SJSA1 (cell line): ENCODE measurements around the gene ABCC3. TPM values are rescaled to one million over a fixed set of nuclear protein-coding genes. Genes with fewer than 3 reads are reported as not detected.

Experiments used
- DNase-seq, 2 experiments: peaks; one replicate each; pipeline ENCODE4 v3.0.0-alpha.2; 2015 to 2020; ENCODE audit warnings: low spot score in 2 of 2, low read depth in 1 of 2
- H3K27ac ChIP-seq: fragments of 250-450 bp; sonication (Bioruptor Pico); 2 replicates; pipeline ENCODE4 v1.5.1; 2020; ENCODE audit warnings: mild to moderate bottlenecking, moderate library complexity
- H3K27me3 ChIP-seq: fragments of 250-450 bp; sonication (Bioruptor Pico); replicated peaks from 2 replicates; pipeline ENCODE4 v1.5.1; 2020; ENCODE audit warnings: mild to moderate bottlenecking, moderate library complexity
- H3K36me3 ChIP-seq: fragments of 250-450 bp; sonication (Bioruptor Pico); 2 replicates; pipeline ENCODE4 v1.5.1; 2020; ENCODE audit warnings: mild to moderate bottlenecking
- H3K4me1 ChIP-seq: fragments of 250-450 bp; sonication (Bioruptor Pico); replicated peaks from 2 replicates; pipeline ENCODE4 v1.6.1; 2021; ENCODE audit warnings: mild to moderate bottlenecking
- H3K4me3 ChIP-seq: fragments of 250-450 bp; sonication (Bioruptor Pico); 2 replicates; pipeline ENCODE4 v1.5.1; 2020; ENCODE audit warnings: mild to moderate bottlenecking
- H3K9me3 ChIP-seq: fragments of 250-450 bp; sonication (Bioruptor Pico); replicated peaks from 2 replicates; pipeline ENCODE4 v1.5.1; 2020; ENCODE audit warnings: mild to moderate bottlenecking
- total RNA-seq: library from RNA; depleted of rRNA; stranded (reverse); fragments of >200 nt; shearing (Covaris generic); gene quantifications from 2 replicates; pipeline ENCODE4 v1.2.3, GENCODE V29; 2014

Gene ABCC3
- total RNA-seq, 1 experiment from 2014 or later = 9.6 TPM

GRCh38 chr17:50596191-50597037 is 38.3 kb upstream of the ABCC3 start:
- H3K4me1 ChIP-seq = no peaks in the 10 kb centered on the region
- no peak overlapping the region for H3K27ac ChIP-seq
- no peak overlapping the region for H3K4me3 ChIP-seq
- peaks cover 14% of the 10 kb centered on the region; the same call in 1 of the 2 replicates for H3K27me3 ChIP-seq
- no peaks in the 10 kb centered on the region for H3K9me3 ChIP-seq
- DNase-seq = no peak
- no peaks in the 10 kb centered on the region for H3K36me3 ChIP-seq

- no peak for DNase-seq
- Histone ChIP-seq H3K36me3 (no peaks in the 10 kb centered on the region), H3K9me3 (no peaks in the 10 kb centered on the region), H3K4me1 (no peaks in the 10 kb centered on the region), H3K27me3 (peaks cover 25% of the 10 kb centered on the region), H3K4me3 (no peak overlapping the region), H3K27ac (no peak overlapping the region)
These were observed 36.2 kb upstream of the ABCC3 start for GRCh38 chr17:50598487-50598886.

DNA sequence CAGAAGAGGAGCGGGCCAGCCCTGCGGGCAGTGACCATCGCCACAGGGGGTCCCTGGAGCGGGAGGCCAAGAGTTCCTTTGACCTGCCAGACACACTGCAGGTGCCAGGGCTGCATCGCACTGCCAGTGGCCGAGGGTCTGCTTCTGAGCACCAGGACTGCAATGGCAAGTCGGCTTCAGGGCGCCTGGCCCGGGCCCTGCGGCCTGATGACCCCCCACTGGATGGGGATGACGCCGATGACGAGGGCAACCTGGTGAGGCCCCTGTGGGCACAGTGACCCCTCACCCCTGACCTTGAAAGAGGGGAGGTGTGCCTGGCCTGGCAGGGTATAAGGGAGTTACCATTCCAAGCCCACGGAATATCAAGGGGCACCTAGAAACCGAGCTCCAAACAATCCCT is 35.1 kb upstream of the ABCC3 start:
- H3K27me3 ChIP-seq = peaks cover 25% of the 10 kb centered on the region
- no peaks in the 10 kb centered on the region for H3K9me3 ChIP-seq
- H3K4me3 ChIP-seq = no peak overlapping the region
- DNase-seq = no peak
- H3K36me3 ChIP-seq = no peaks in the 10 kb centered on the region
- no peak overlapping the region for H3K27ac ChIP-seq
- no peaks in the 10 kb centered on the region for H3K4me1 ChIP-seq

- Histone ChIP-seq H3K36me3 (no peaks in the 10 kb centered on the region), H3K27ac (no peak overlapping the region), H3K4me1 (no peaks in the 10 kb centered on the region), H3K4me3 (no peak overlapping the region), H3K9me3 (no peaks in the 10 kb centered on the region), H3K27me3 (peaks cover 33% of the 10 kb centered on the region)
- DNase-seq = no peak
These were observed 32.8 kb upstream of the ABCC3 start for GRCh38 chr17:50601823-50602375.

DNA sequence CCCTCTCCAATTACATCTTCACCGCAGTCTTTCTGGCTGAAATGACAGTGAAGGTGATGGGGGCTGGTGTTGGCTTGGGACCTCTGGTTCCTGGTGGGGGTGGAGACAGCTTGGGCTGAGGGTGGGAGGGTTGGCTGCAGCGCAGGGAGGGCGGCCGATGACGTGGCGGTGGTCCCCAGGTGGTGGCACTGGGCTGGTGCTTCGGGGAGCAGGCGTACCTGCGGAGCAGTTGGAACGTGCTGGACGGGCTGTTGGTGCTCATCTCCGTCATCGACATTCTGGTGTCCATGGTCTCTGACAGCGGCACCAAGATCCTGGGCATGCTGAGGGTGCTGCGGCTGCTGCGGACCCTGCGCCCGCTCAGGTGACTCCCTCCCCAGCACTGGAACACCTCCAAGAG is 31.8 kb upstream of the ABCC3 start:
- Histone ChIP-seq H3K9me3 (no peaks in the 10 kb centered on the region), H3K4me1 (no peaks in the 10 kb centered on the region), H3K27me3 (peaks cover 33% of the 10 kb centered on the region), H3K27ac (no peak overlapping the region), H3K36me3 (no peaks in the 10 kb centered on the region), H3K4me3 (no peak overlapping the region)
- no peak for DNase-seq

DNA sequence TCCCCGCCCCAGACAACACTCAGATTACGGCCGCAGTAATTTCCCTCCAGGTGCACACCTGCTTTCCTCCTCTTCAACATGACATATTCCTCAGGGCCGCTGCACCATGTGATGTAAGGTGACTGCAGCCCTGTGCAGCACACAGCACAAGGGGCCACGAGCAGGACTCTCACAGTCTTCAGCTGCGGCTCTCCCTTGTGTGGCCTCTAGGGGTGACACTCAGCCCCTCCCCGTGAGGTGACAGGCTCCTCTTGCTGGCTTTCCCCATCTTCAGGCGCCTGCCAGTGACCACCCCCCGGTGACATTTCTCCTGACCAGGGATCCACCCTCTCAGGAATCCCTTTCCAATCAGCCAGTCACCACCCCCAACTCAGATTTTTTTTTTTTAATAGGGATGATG is 31.3 kb upstream of the ABCC3 start:
- no peaks in the 10 kb centered on the region for H3K4me1 ChIP-seq

GRCh38 chr17:50604513-50604912 is 30.2 kb upstream of the ABCC3 start:
- H3K27ac ChIP-seq = no peak overlapping the region
- no peak overlapping the region for H3K4me3 ChIP-seq
- H3K9me3 ChIP-seq = no peaks in the 10 kb centered on the region
- peaks cover 37% of the 10 kb centered on the region for H3K27me3 ChIP-seq
- no peaks in the 10 kb centered on the region for H3K4me1 ChIP-seq
- DNase-seq = no peak
- H3K36me3 ChIP-seq = no peaks in the 10 kb centered on the region

More for the DNA sequence above, 31.3 kb upstream of the ABCC3 start:
- H3K27ac ChIP-seq = no peak overlapping the region
- no peak for DNase-seq
- no peaks in the 10 kb centered on the region for H3K9me3 ChIP-seq
- no peaks in the 10 kb centered on the region for H3K36me3 ChIP-seq
- H3K27me3 ChIP-seq = peaks cover 32% of the 10 kb centered on the region
- H3K4me3 ChIP-seq = no peak overlapping the region

DNA sequence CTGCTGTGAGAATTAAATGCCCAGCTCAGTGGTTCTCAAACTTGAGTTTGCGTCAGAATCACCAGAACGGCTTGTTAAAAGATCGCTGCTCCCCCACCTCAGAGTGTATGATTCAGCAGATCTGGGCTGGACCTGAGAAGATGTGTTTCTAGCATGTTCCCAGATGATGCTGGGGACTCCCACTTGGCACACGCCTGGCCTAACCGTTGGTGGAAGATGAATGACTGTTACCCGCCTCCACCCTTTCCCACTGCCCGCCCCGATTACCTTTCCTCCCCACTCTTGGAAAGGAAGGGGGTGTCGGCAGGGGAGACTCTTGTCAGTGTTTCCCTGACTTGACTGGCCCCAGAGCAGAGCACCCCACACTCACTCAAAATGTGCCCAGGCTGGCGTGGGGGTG is 29.3 kb upstream of the ABCC3 start:
- no peak for DNase-seq
- H3K36me3 ChIP-seq = no peaks in the 10 kb centered on the region
- H3K27ac ChIP-seq = no peak overlapping the region
- peaks cover 38% of the 10 kb centered on the region for H3K27me3 ChIP-seq
- H3K9me3 ChIP-seq = no peaks in the 10 kb centered on the region
- no peak overlapping the region for H3K4me3 ChIP-seq
- H3K4me1 ChIP-seq = no peaks in the 10 kb centered on the region

- DNase-seq = no peak
- Histone ChIP-seq H3K9me3 (no peaks in the 10 kb centered on the region), H3K4me1 (no peaks in the 10 kb centered on the region), H3K27me3 (peaks cover 30% of the 10 kb centered on the region), H3K4me3 (no peak overlapping the region), H3K27ac (no peak overlapping the region), H3K36me3 (no peaks in the 10 kb centered on the region)
These were observed 27.0 kb upstream of the ABCC3 start for GRCh38 chr17:50607522-50608175.

DNA sequence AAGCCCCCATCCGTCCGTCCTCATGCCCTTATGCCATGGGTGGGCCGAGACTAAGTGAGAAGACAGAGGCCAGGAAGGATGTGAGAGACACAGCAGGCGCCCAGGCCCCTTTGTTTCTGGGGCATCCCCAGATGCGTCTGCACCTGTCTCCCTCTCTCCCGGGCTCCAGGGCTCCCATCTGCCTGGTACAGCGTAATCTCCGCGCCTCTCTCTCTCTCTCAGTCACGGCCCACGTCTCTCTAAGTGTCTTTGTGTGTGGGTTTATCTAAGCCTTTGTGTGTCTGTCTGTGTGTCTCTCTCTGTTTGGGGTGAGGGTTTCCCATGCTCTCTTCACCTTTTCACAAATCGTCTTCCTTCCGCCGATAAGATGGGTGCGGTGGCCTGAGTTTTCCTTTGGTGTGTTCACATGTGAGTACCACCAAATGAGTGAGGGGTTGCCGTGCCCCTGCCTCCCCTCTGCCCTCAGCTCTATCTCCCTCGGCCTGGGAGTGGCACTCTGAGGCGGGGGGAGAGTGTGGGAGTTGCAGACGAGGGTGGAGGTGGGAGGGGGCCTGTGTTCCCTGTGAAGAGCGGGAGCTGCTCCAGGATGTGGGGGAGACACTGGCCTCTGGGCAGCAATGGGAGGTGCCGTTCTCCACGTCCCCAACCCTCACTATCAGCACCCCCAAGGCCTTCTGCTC is 25.8 kb upstream of the ABCC3 start:
- H3K27me3 ChIP-seq = peaks cover 26% of the 10 kb centered on the region
- no peaks in the 10 kb centered on the region for H3K36me3 ChIP-seq
- DNase-seq = no peak
- H3K4me3 ChIP-seq = no peak overlapping the region
- no peaks in the 10 kb centered on the region for H3K9me3 ChIP-seq
- no peaks in the 10 kb centered on the region for H3K4me1 ChIP-seq
- H3K27ac ChIP-seq = no peak overlapping the region

DNA sequence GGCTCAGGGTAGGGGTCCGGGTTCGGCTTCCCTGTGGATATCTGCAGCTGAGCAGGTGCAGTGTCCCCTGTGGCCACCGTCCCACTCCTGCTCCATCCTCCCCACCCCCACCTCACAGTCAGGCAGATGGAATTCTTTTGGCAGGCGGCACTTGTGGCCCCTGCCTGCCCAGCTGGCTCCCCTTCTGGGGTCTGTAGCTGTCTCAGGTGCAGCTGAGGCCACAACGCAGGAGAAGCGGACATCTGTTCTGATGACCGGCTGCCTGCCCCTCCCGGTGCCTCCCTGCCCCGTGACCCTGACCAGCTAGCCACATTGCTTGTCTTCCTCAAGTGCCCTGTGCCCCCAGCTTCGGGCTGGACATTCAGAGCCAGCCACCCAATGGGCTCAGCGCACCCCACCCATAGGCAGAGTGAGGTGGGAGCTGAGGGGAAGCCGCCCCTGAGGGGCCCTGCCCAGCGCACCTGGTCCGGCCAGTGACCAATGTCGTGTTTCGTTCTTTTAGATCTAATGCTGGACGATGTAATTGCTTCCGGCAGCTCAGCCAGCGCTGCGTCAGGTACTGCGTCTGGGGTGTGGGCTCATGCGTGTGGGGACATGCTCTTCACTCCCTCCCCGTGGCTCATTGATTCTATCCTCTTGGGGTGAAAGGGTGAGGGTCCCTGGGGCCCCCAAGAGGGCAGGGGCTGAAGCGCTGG is 25.2 kb upstream of the ABCC3 start:
- Histone ChIP-seq H3K9me3 (no peaks in the 10 kb centered on the region), H3K27ac (no peak overlapping the region), H3K4me1 (no peaks in the 10 kb centered on the region), H3K4me3 (no peak overlapping the region), H3K36me3 (no peaks in the 10 kb centered on the region), H3K27me3 (peaks cover 26% of the 10 kb centered on the region)
- DNase-seq = no peak

GRCh38 chr17:50611634-50612033 is 23.0 kb upstream of the ABCC3 start:
- no peak overlapping the region for H3K27ac ChIP-seq
- DNase-seq = no peak
- no peak overlapping the region for H3K4me3 ChIP-seq
- no peaks in the 10 kb centered on the region for H3K36me3 ChIP-seq
- H3K27me3 ChIP-seq = peaks cover 17% of the 10 kb centered on the region
- no peaks in the 10 kb centered on the region for H3K4me1 ChIP-seq
- no peaks in the 10 kb centered on the region for H3K9me3 ChIP-seq

DNA sequence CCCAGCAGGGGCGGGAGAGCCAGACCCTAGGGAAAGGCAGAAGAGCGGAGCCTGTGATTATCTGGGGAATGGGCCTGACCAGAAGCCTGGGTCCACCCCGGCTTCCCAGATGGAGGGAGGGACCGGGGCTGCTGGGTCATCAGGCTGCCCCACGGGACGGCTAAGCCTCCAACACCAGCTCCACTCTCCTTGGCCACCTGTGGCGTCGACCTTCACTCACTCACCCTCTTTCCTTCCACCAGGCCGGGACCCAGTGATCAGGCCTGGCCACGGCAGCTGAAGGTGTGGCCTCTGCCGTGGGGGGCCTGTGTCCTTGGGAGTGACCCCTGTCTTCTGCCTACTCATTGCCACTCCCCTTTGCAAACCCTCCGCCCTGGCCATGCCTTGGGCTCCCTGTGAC is 22.4 kb upstream of the ABCC3 start:
- H3K27me3 ChIP-seq = peaks cover 14% of the 10 kb centered on the region
- no peak overlapping the region for H3K27ac ChIP-seq
- DNase-seq = no peak
- no peaks in the 10 kb centered on the region for H3K36me3 ChIP-seq
- H3K9me3 ChIP-seq = no peaks in the 10 kb centered on the region
- no peaks in the 10 kb centered on the region for H3K4me1 ChIP-seq
- H3K4me3 ChIP-seq = no peak overlapping the region
